ENCODE measurements around the gene GLP1R. TPM values are rescaled to one million over a fixed set of nuclear protein-coding genes. Genes with fewer than 3 reads are reported as not detected.

The GLP1R gene
- total RNA-seq, 1 experiment from 2014 or later: 10.2 TPM

DNA sequence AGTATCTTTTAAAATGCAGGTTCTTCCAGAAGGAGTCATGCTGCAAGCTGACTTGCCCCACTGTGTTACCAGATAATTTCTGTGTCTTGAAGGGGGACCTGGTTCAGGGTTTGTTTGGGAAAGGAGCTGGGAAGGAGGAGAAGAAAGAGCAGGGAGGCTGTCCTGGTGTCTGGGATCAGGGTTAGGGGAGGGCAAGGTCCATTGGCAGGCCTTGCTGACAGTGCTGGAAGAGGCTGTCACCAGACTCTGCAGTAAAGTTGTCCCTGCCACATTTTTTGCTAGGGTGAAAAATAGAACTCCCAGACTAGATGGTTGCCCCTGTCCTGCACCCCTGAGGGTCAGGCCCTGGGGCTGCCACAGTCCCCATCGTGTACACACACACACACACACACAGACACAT lies 14.9 kb downstream of the GLP1R start:
- CTCF ChIA-PET: no interaction called here
- Mint-ChIP-seq H3K9me3 (ENCODE audit: low read depth, unreplicated experiment) (no peaks in the 10 kb centered on the region), H3K36me3 (ENCODE audit: insufficient read depth, unreplicated experiment) (peaks cover 4% of the 10 kb centered on the region), H3K4me3 (ENCODE audit: low read depth, unreplicated experiment) (no peak overlapping the region), H3K4me1 (ENCODE audit: low read depth, unreplicated experiment) (no peaks in the 10 kb centered on the region), H3K27ac (ENCODE audit: unreplicated experiment) (no peak overlapping the region), H3K27me3 (ENCODE audit: unreplicated experiment) (peaks cover 13% of the 10 kb centered on the region)
- intact Hi-C loops (cut with micrococcal nuclease; ENCODE audit: unreplicated experiment): no loop called here
- DNase-seq: no peak
- TF ChIP-seq, protein P1, sequence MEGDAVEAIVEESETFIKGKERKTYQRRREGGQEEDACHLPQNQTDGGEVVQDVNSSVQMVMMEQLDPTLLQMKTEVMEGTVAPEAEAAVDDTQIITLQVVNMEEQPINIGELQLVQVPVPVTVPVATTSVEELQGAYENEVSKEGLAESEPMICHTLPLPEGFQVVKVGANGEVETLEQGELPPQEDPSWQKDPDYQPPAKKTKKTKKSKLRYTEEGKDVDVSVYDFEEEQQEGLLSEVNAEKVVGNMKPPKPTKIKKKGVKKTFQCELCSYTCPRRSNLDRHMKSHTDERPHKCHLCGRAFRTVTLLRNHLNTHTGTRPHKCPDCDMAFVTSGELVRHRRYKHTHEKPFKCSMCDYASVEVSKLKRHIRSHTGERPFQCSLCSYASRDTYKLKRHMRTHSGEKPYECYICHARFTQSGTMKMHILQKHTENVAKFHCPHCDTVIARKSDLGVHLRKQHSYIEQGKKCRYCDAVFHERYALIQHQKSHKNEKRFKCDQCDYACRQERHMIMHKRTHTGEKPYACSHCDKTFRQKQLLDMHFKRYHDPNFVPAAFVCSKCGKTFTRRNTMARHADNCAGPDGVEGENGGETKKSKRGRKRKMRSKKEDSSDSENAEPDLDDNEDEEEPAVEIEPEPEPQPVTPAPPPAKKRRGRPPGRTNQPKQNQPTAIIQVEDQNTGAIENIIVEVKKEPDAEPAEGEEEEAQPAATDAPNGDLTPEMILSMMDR (IDR thresholded peaks at IDR 0.05; ENCODE audit: unreplicated experiment): no peak
- BruUV-seq (replicated peaks): no TSS peak

DNA sequence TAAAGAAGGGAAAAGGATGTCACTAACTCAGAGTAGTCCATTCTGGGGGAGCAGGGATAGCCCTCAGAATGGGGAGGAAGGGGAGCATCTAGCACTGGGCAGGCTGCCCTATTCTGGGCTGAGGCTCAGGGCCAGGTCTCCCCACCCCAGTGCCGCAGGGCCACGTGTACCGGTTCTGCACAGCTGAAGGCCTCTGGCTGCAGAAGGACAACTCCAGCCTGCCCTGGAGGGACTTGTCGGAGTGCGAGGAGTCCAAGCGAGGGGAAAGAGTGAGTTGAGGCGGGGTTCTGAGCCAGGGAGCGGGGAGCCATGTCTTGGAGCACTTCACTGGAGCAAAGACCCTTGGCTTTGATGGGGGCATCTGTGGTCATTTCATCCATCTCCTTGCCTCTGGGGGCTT lies 17.0 kb downstream of the GLP1R start:
- H3K9me3 Mint-ChIP-seq (ENCODE audit: low read depth, unreplicated experiment): no peaks in the 10 kb centered on the region
- TF ChIP-seq, protein P1 (IDR thresholded peaks at IDR 0.05; ENCODE audit: unreplicated experiment): no peak
- H3K27ac Mint-ChIP-seq (ENCODE audit: unreplicated experiment): no peak overlapping the region
- no peaks in the 10 kb centered on the region for H3K36me3 Mint-ChIP-seq (ENCODE audit: insufficient read depth, unreplicated experiment)
- no peaks in the 10 kb centered on the region for H3K4me1 Mint-ChIP-seq (ENCODE audit: low read depth, unreplicated experiment)
- peaks cover 13% of the 10 kb centered on the region for H3K27me3 Mint-ChIP-seq (ENCODE audit: unreplicated experiment)
- H3K4me3 Mint-ChIP-seq (ENCODE audit: low read depth, unreplicated experiment): no peak overlapping the region
- no peak for DNase-seq
- BruUV-seq (replicated peaks): no TSS peak
- CTCF ChIA-PET: no interaction called here
- intact Hi-C loops (cut with micrococcal nuclease; ENCODE audit: unreplicated experiment): no loop called here

DNA sequence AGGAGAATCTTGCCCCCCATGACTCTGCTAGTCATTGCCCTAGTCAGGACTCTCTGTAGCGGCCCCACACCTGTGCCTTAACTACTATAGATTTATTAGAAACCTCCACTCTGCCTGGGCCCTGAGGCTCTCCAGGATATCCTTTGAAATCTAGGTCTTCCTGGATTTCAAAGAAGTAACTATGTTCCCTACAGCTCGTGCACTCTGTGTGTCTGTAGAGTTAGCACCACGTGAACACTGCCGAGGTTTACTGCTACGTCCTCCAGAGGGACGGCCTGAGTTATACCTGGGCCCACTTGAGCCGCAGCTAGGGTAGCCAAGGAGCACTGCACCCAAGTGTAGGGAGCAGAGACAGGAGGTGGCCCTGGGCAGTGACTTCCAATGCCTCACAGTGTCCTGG lies 19.8 kb downstream of the GLP1R start:
- BruUV-seq (replicated peaks): no TSS peak
- intact Hi-C loops (cut with micrococcal nuclease; ENCODE audit: unreplicated experiment): no loop called here
- Mint-ChIP-seq H3K4me1 (ENCODE audit: low read depth, unreplicated experiment) (no peaks in the 10 kb centered on the region), H3K4me3 (ENCODE audit: low read depth, unreplicated experiment) (no peak overlapping the region), H3K36me3 (ENCODE audit: insufficient read depth, unreplicated experiment) (no peaks in the 10 kb centered on the region), H3K27ac (ENCODE audit: unreplicated experiment) (no peak overlapping the region), H3K27me3 (ENCODE audit: unreplicated experiment) (peaks cover 13% of the 10 kb centered on the region), H3K9me3 (ENCODE audit: low read depth, unreplicated experiment) (no peaks in the 10 kb centered on the region)
- CTCF ChIA-PET: no interaction called here
- DNase-seq: no peak
- TF ChIP-seq, protein P1 (IDR thresholded peaks at IDR 0.05; ENCODE audit: unreplicated experiment): no peak

DNA sequence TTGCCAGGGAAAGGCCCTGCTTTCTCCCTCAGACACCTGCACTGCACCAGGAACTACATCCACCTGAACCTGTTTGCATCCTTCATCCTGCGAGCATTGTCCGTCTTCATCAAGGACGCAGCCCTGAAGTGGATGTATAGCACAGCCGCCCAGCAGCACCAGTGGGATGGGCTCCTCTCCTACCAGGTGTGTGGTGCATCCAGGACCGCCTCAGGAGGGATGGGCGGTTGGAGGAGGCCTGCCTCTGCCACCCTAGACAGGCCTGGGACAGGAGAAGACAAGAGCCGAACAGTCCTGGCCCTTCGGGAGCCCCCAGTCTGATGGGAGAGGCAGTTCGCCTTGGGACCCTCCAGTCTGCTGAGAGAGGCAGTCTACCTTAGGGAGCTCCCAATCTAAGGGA lies 24.2 kb downstream of the GLP1R start:
- H3K27me3 Mint-ChIP-seq (ENCODE audit: unreplicated experiment): no peaks in the 10 kb centered on the region

More for the DNA sequence above, 24.2 kb downstream of the GLP1R start:
- intact Hi-C loops (cut with micrococcal nuclease; ENCODE audit: unreplicated experiment): no loop called here
- TF ChIP-seq, protein P1 (IDR thresholded peaks at IDR 0.05; ENCODE audit: unreplicated experiment): no peak
- CTCF ChIA-PET: interaction anchor here (0.5 kb wide), 1 partner anchor 15 kb away, joined by 8 read pairs; no protein-coding TSS in a partner anchor
- Mint-ChIP-seq H3K36me3 (ENCODE audit: insufficient read depth, unreplicated experiment) (no peaks in the 10 kb centered on the region), H3K4me1 (ENCODE audit: low read depth, unreplicated experiment) (no peaks in the 10 kb centered on the region), H3K4me3 (ENCODE audit: low read depth, unreplicated experiment) (no peak overlapping the region), H3K9me3 (ENCODE audit: low read depth, unreplicated experiment) (no peaks in the 10 kb centered on the region), H3K27ac (ENCODE audit: unreplicated experiment) (no peak overlapping the region)
- BruUV-seq (replicated peaks): no TSS peak
- DNase-seq: no peak
